Panc1 (cell line): Measurements from ENCODE around the gene PIAS1. TPM values are rescaled to one million over a fixed set of nuclear protein-coding genes. Genes with fewer than 3 reads are reported as not detected.
"Not testable (repeated sequence)": the region's sequence is repeated elsewhere in the genome, so short reads cannot be mapped to it uniquely, and the experiment has no call there.

Experiments
- ATAC-seq: fragments of 200-7000 bp; cut with Tn5 transposase; 2 replicates; pipeline ENCODE4 v1.9.1; 2020; ENCODE audit warnings: mild to moderate bottlenecking, moderate library complexity
- BruUV-seq: library from RNA; stranded (reverse); fragments of 400-500 nt; replicated peaks from 2 replicates; lab custom pipeline; 2021; lab: Mats Ljungman, UMichigan
- CTCF ChIA-PET: fragments of 300-600 bp; sonication (Branson Sonifier 250); formaldehyde crosslinking; loops from one replicate; lab custom pipeline; 2022; ENCODE audit warnings: antibody characterized with exemption; lab: Charles Lee
- POLR2A ChIA-PET: fragments of 300-600 bp; sonication (Branson Sonifier 250); formaldehyde crosslinking; loops from one replicate; lab custom pipeline; 2022; ENCODE audit warnings: antibody characterized with exemption; lab: Charles Lee
- DNase-seq: peaks from one replicate; pipeline ENCODE4 v3.0.0-alpha.2; 2010; ENCODE audit warnings: low read depth, low spot score
- H3K27ac ChIP-seq: 2 replicates; pipeline ENCODE4 v1.5.1; 2011; ENCODE audit warnings: mild to moderate bottlenecking, low read length, inconsistent platforms
- H3K27me3 ChIP-seq: fragments of 200-500 bp; sonication (Bioruptor generic); 2 replicates; pipeline ENCODE4 v1.6.0; 2014; ENCODE audit warnings: low read length, inconsistent platforms; ENCODE audit not compliant: control insufficient read depth, insufficient read depth
- H3K36me3 ChIP-seq: fragments of 200-500 bp; sonication (Bioruptor generic); 2 replicates; pipeline ENCODE4 v1.5.1; 2014; ENCODE audit warnings: inconsistent platforms, mild to moderate bottlenecking, low read length, moderate library complexity; ENCODE audit not compliant: control insufficient read depth, insufficient read depth
- H3K4me1 ChIP-seq: 2 replicates; pipeline ENCODE4 v1.5.1; 2011; ENCODE audit warnings: inconsistent platforms, mild to moderate bottlenecking, low read length, moderate library complexity; ENCODE audit not compliant: control insufficient read depth, insufficient read depth
- H3K4me3 ChIP-seq, 2 experiments: 2 replicates each; pipeline ENCODE4 v1.5.1; 2011 to 2012; ENCODE audit warnings: low read depth in 2 of 2, low read length in 2 of 2, mild to moderate bottlenecking in 2 of 2, inconsistent platforms in 1 of 2, moderate library complexity in 1 of 2
- H3K9me3 ChIP-seq: fragments of 200-500 bp; sonication (Bioruptor generic); 2 replicates; pipeline ENCODE4 v1.5.1; 2014; ENCODE audit warnings: low read depth, mild to moderate bottlenecking, inconsistent platforms, low read length, moderate library complexity; ENCODE audit not compliant: control insufficient read depth, insufficient read depth
- CTCF ChIP-seq: fragments of 450-650 bp; IDR thresholded peaks from 2 replicates; pipeline ENCODE4 v1.5.1; 2017; ENCODE audit warnings: mild to moderate bottlenecking
- POLR2AphosphoS5 ChIP-seq: IDR thresholded peaks from 2 replicates; pipeline ENCODE4 v1.6.1; 2012; ENCODE audit warnings: mild to moderate bottlenecking, low read depth, low read length, moderate library complexity
- REST ChIP-seq, 2 experiments: IDR thresholded peaks; 2 replicates each; pipeline ENCODE4 v1.6.1; 2011 to 2012; ENCODE audit warnings: low read depth in 2 of 2, control low read depth in 1 of 2, low read length in 1 of 2, mild to moderate bottlenecking in 1 of 2, moderate library complexity in 1 of 2; ENCODE audit not compliant: insufficient read depth in 1 of 2
- SIN3A ChIP-seq: IDR thresholded peaks from 2 replicates; pipeline ENCODE4 v1.6.1; 2012; ENCODE audit warnings: low read depth, mild to moderate bottlenecking, low read length, moderate library complexity, borderline replicate concordance; ENCODE audit not compliant: insufficient read depth
- TCF7L2 ChIP-seq: IDR thresholded peaks from 2 replicates; pipeline ENCODE4 v1.6.1; 2011; ENCODE audit warnings: mild to moderate bottlenecking, low read depth, low read length, inconsistent platforms
- in situ Hi-C: cut with HindIII; loops from 2 replicates; pipeline ENCODE4 v1.10.0; 2016; ENCODE audit warnings: low sequenced_read_pairs, low pct_unique_long_range_greater_than_20kb
- intact Hi-C: fragments of 100-400 bp; cut with micrococcal nuclease; formaldehyde crosslinking; loops from one replicate; pipeline ENCODE4 v1.10.0; 2022; ENCODE audit not compliant: unreplicated experiment
- total RNA-seq: library from RNA; stranded (reverse); gene quantifications from one replicate; pipeline ENCODE4 v1.2.1, GENCODE V29; 2021; ENCODE audit not compliant: unreplicated experiment

PIAS1 gene
- total RNA-seq, 1 experiment from 2014 or later = 44.5 TPM

- DNase-seq = no peak
- TF ChIP-seq REST (IDR thresholded peaks at IDR 0.05; ENCODE audit: insufficient read depth in 1 of 2, low read depth in 2 of 2, low read length in 1 of 2) (no peak), SIN3A (no peak), POLR2AphosphoS5 (no peak), CTCF (no peak), TCF7L2 (no peak)
- CTCF ChIA-PET = no interaction called here
- Histone ChIP-seq H3K36me3 (no peaks in the 10 kb centered on the region; the same call in 1 of the 2 replicates), H3K27me3 (no peaks in the 10 kb centered on the region), H3K4me3 (no peak overlapping the region), H3K9me3 (no peaks in the 10 kb centered on the region), H3K4me1 (peaks cover 43% of the 10 kb centered on the region), H3K27ac (peak overlapping the region; percentile 13; the same call in 1 of the 2 replicates)
- no TSS peak for BruUV-seq
- intact Hi-C loops (loop anchor here (10.0 kb wide), 1 partner anchor 97 kb away; no protein-coding TSS in a partner anchor), in situ Hi-C loops (no loop called here)
- POLR2A ChIA-PET = no interaction called here
- ATAC-seq = no peak
These were observed 3.6 kb downstream of the PIAS1 start for GRCh38 chr15:68057758-68058157.

GRCh38 chr15:68058970-68059369, 4.9 kb downstream of the PIAS1 start:
- BruUV-seq, CTCF ChIA-PET, DNase-seq, in situ Hi-C loops, H3K9me3 ChIP-seq, H3K4me3 ChIP-seq, ATAC-seq, H3K36me3 ChIP-seq, H3K27ac ChIP-seq, H3K27me3 ChIP-seq: not testable (repeated sequence)
- POLR2A ChIA-PET = interaction anchor here (0.7 kb wide), 1 partner anchor 92 kb away, joined by 4 read pairs; no protein-coding TSS in a partner anchor
- intact Hi-C loops = loop anchor here (10.0 kb wide), 1 partner anchor 96 kb away; no protein-coding TSS in a partner anchor
- H3K4me1 ChIP-seq = peaks cover 40% of the 10 kb centered on the region

GRCh38 chr15:68059630-68060029, 5.5 kb downstream of the PIAS1 start:
- no TSS peak for BruUV-seq
- no peak overlapping the region for H3K4me3 ChIP-seq
- H3K27ac ChIP-seq = no peak overlapping the region; the same call in 1 of the 2 replicates
- POLR2A ChIA-PET = interaction anchor here (0.7 kb wide), 1 partner anchor 92 kb away, joined by 4 read pairs; no protein-coding TSS in a partner anchor
- no peaks in the 10 kb centered on the region for H3K9me3 ChIP-seq
- peaks cover 40% of the 10 kb centered on the region for H3K4me1 ChIP-seq
- intact Hi-C loops (loop anchor here (10.0 kb wide), 1 partner anchor 95 kb away; no protein-coding TSS in a partner anchor), in situ Hi-C loops (no loop called here)
- CTCF ChIA-PET = no interaction called here
- ATAC-seq = no peak
- H3K36me3 ChIP-seq = no peaks in the 10 kb centered on the region; the same call in 1 of the 2 replicates
- H3K27me3 ChIP-seq = no peaks in the 10 kb centered on the region
- TF ChIP-seq SIN3A (no peak), TCF7L2 (no peak), REST (IDR thresholded peaks at IDR 0.05; ENCODE audit: insufficient read depth in 1 of 2, low read depth in 2 of 2, low read length in 1 of 2) (no peak), POLR2AphosphoS5 (no peak), CTCF (no peak)
- DNase-seq = no peak
